Measurements from ENCODE around the gene SGTA.

Gene SGTA

GRCh38 chr19:2731181-2731995, 51.7 kb downstream of the SGTA start:
- no peak overlapping the region for H3K27ac ChIP-seq (ENCODE audit: low read depth, low read length, poor library complexity, severe bottlenecking)
- H3K36me3 ChIP-seq (ENCODE audit: insufficient read depth, low read length), result peaks cover 26% of the 10 kb centered on the region
- no peaks in the 10 kb centered on the region for H3K9me3 ChIP-seq (ENCODE audit: low read length)
- no peaks in the 10 kb centered on the region for H3K4me1 ChIP-seq (ENCODE audit: insufficient read depth, low read length, severe bottlenecking)
- TF ChIP-seq CTCF (IDR thresholded peaks at IDR 0.05; ENCODE audit: low read length) (no peak), EZH2 (IDR thresholded peaks at IDR 0.05; ENCODE audit: borderline replicate concordance, low read length) (no peak)
- no peaks in the 10 kb centered on the region for H3K9me2 ChIP-seq (ENCODE audit: low read depth, low read length)
- peaks cover 8% of the 10 kb centered on the region; the same call in 1 of the 2 replicates for H3K27me3 ChIP-seq (ENCODE audit: insufficient read depth, low read length)
- no peaks in the 10 kb centered on the region for H3K79me2 ChIP-seq (ENCODE audit: insufficient read depth, low read length)
- H4K20me1 ChIP-seq (ENCODE audit: insufficient read depth, low read length), result no peaks in the 10 kb centered on the region
- H3K4me3 ChIP-seq (ENCODE audit: low read depth, low read length, poor library complexity, severe bottlenecking), result no peak overlapping the region
- no peak overlapping the region for H2AFZ ChIP-seq (ENCODE audit: low read length)
- no peaks in the 10 kb centered on the region for H3F3A ChIP-seq (ENCODE audit: insufficient read depth, low read length)
- no peak overlapping the region for H3K9ac ChIP-seq (ENCODE audit: low read length)
- H3K4me2 ChIP-seq (ENCODE audit: low read length), result no peak overlapping the region

GRCh38 chr19:2729943-2730818, 52.9 kb downstream of the SGTA start:
- Histone ChIP-seq H3K4me3 (ENCODE audit: low read depth, low read length, poor library complexity, severe bottlenecking) (no peak overlapping the region), H3K9ac (ENCODE audit: low read length) (no peak overlapping the region), H3K9me2 (ENCODE audit: low read depth, low read length) (no peaks in the 10 kb centered on the region), H3K4me1 (ENCODE audit: insufficient read depth, low read length, severe bottlenecking) (no peaks in the 10 kb centered on the region), H4K20me1 (ENCODE audit: insufficient read depth, low read length) (no peaks in the 10 kb centered on the region), H3F3A (ENCODE audit: insufficient read depth, low read length) (no peaks in the 10 kb centered on the region), H3K36me3 (ENCODE audit: insufficient read depth, low read length) (peaks cover 14% of the 10 kb centered on the region), H3K27me3 (ENCODE audit: insufficient read depth, low read length) (peaks cover 9% of the 10 kb centered on the region; the same call in 1 of the 2 replicates), H3K4me2 (ENCODE audit: low read length) (no peak overlapping the region), H3K9me3 (ENCODE audit: low read length) (no peaks in the 10 kb centered on the region), H3K27ac (ENCODE audit: low read depth, low read length, poor library complexity, severe bottlenecking) (no peak overlapping the region), H2AFZ (ENCODE audit: low read length) (no peak overlapping the region), H3K79me2 (ENCODE audit: insufficient read depth, low read length) (no peaks in the 10 kb centered on the region)
- TF ChIP-seq CTCF (IDR thresholded peaks at IDR 0.05; ENCODE audit: low read length) (no peak), EZH2 (IDR thresholded peaks at IDR 0.05; ENCODE audit: borderline replicate concordance, low read length) (no peak)

DNA sequence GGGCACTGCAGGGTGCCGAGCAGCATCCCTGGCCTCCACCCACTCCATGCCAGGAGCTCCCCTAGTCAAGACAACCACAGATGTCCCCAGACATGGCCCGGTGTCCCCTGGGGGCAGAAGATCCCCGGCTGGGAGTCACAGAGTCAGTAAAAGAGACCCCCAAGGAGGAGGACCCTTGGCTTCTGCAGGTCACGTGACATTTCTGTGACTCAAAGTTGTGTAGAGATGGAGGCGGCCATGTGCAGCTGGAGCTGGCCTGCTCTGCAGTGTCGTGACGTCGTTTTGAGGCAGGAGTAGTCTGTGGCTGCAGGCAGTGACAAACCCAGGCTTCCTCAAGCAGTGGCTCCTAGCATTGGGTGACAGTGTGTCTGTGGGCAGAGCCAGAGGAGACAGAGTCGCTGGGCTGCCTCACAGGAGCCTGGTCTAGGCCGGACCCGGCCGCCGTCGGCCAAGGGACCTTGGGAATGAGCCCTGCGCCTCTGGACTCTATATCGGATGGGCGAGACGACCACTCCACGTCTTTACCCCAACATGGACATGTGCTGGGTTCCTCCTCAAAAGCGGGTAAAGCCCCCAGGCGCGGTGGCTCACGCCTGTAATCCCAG, 54.2 kb downstream of the SGTA start:
- Histone ChIP-seq H2AFZ (ENCODE audit: low read length) (no peak overlapping the region), H3K27me3 (ENCODE audit: insufficient read depth, low read length) (peaks cover 9% of the 10 kb centered on the region; the same call in 1 of the 2 replicates), H3K79me2 (ENCODE audit: insufficient read depth, low read length) (no peaks in the 10 kb centered on the region), H3K27ac (ENCODE audit: low read depth, low read length, poor library complexity, severe bottlenecking) (no peak overlapping the region), H3K4me1 (ENCODE audit: insufficient read depth, low read length, severe bottlenecking) (no peaks in the 10 kb centered on the region), H3F3A (ENCODE audit: insufficient read depth, low read length) (no peaks in the 10 kb centered on the region), H3K9me2 (ENCODE audit: low read depth, low read length) (no peaks in the 10 kb centered on the region), H3K36me3 (ENCODE audit: insufficient read depth, low read length) (peaks cover 1% of the 10 kb centered on the region; the same call in 1 of the 2 replicates), H3K9ac (ENCODE audit: low read length) (no peak overlapping the region), H3K4me2 (ENCODE audit: low read length) (no peak overlapping the region), H3K4me3 (ENCODE audit: low read depth, low read length, poor library complexity, severe bottlenecking) (no peak overlapping the region), H4K20me1 (ENCODE audit: insufficient read depth, low read length) (no peaks in the 10 kb centered on the region), H3K9me3 (ENCODE audit: low read length) (no peaks in the 10 kb centered on the region)
- TF ChIP-seq EZH2 (IDR thresholded peaks at IDR 0.05; ENCODE audit: borderline replicate concordance, low read length) (no peak), CTCF (IDR thresholded peaks at IDR 0.05; ENCODE audit: low read length) (no peak)

Data from OCI-LY1 (cell line).